GM19025 (cell line): Measurements from ENCODE around the gene HOXA7.

ENCODE experiments used
- ATAC-seq: cut with Tn5 transposase; IDR thresholded peaks from one replicate; pipeline ENCODE4 v1.9.1; 2021; ENCODE audit warnings: mild to moderate bottlenecking, low read depth, moderate library complexity; ENCODE audit not compliant: unreplicated experiment

HOXA7 gene

DNA sequence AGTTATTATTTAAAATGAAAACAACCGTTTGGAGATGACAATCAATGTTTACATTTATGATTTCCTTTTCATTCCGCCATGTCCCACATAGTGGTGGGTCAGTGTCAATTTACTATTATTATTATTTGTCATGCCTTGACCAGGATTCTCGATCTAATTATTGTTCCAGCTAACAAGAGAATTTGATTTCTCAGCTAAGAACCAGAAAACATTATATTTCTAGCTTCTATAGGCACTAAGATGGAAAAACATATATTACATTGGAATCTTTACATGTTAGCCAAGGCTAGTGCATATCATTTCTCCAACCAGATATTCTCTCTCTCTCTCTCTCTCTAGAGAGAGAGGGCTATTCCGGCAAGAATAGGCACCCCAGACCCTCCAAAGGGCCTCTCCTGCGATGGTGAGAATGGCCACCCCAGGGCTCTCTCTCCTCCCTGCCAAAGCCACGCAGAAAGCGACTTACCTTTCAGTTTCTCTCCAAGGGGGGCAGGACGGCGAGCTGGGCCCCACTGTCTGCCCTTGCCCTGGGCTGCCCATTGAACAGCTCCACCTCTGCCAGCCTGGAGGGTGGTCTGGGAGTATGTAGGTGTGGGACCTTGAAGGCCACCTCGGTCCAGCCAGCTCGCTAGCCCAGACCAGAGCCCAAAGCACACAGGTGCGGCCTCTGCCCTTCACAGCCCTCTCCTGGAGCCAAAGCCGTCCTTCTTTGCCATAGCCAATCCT lies 6.5 kb downstream of the HOXA7 start:
- peak; percentile 8 for ATAC-seq

- no peak for ATAC-seq
These were observed 7.5 kb downstream of the HOXA7 start for GRCh38 chr7:27148756-27149641.

GRCh38 chr7:27148031-27148755 lies 8.3 kb downstream of the HOXA7 start:
- no peak for ATAC-seq

DNA sequence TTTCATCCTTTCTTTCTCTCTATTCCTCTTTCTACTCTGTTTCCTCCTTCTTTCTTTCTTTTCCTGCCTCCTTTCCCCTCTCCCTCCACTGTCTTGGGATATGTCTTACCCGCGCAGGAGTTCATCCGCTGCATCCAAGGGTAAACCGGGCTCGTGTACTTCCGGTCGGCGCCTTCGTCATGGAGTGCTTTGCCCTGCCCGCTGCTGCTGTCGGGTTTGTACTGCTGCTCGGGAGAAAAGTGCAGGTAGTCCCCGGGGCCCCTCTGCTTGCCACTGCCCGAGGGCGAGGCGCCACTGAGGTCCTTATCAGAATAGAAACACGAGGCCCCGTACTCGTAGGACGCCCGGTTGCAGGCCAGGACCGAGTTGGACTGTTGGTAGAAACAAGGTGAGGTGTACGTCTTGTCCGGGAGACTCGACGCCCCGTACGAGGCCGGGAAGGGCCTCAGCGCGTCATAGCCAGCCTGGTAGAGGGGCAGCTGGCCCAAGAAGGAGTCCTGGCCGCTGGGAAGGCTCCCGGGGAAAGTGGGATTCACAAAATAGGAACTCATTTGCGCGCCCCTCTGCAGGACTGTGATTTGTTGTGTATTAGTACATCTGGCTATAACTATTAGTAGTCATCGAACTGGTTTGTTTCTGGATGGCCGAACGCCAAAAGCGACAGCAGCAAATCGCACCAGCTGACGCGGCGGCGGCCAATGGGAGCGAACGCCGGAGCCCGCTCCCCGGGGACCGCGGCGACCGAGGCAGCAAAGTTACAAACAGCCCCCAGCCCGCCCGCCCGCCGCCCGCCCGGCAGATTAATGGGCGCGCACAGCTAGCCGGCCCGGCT lies 9.1 kb downstream of the HOXA7 start, which contains the start of gene HOXA6:
Gene HOXA6 (minus strand): TSS at position 576 of the 832 bp plus-strand sequence. CDS start 25 bp downstream, at position 551.
- no peak for ATAC-seq

- no peak for ATAC-seq
These were observed 9.8 kb downstream of the HOXA7 start for GRCh38 chr7:27146491-27147198.

GRCh38 chr7:27145914-27146412 lies 10.5 kb downstream of the HOXA7 start:
- no peak for ATAC-seq

GRCh38 chr7:27145165-27145913 lies 11.1 kb downstream of the HOXA7 start:
- ATAC-seq: no peak

- ATAC-seq: no peak
These were observed 11.7 kb downstream of the HOXA7 start for GRCh38 chr7:27144781-27145164.

DNA sequence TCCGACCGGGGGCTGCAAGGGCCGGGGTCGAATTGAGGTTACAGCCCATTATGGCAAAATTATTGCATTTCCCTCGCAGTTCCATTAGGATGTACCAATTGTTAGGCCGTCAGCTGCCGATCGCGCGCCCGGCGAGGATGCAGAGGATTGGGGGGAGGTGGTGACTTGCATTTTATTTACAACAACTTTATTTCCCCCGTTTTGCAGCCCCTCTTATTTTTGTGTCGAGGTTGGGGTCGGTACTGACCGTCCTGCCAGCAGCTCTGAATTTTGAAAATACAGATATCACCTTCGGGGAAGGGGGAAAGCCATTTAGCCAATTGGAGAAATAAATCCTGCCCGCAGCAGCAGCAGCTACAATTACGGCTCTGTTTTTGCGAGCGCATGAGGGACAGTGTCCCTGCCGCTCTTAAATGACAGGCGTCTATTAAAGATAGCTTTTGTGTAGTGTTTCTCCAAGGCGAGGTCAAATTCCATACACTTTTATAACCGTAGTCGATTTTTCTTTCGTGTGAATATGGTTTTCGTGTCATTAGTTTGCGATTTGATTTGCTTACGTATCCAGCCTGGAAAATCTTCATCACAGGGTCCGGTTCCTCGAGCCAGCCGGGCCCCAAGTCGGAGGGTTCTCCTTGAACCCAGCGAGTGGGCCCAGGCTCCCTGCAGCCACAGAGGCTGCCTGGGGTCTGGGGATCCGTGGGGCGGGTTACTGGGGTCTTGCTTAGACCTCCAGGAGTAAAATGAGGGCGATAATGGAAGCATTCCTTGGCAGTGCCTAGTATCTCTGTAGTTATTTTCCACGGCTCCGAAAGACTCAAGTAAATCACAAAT lies 12.3 kb downstream of the HOXA7 start:
- ATAC-seq: no peak

DNA sequence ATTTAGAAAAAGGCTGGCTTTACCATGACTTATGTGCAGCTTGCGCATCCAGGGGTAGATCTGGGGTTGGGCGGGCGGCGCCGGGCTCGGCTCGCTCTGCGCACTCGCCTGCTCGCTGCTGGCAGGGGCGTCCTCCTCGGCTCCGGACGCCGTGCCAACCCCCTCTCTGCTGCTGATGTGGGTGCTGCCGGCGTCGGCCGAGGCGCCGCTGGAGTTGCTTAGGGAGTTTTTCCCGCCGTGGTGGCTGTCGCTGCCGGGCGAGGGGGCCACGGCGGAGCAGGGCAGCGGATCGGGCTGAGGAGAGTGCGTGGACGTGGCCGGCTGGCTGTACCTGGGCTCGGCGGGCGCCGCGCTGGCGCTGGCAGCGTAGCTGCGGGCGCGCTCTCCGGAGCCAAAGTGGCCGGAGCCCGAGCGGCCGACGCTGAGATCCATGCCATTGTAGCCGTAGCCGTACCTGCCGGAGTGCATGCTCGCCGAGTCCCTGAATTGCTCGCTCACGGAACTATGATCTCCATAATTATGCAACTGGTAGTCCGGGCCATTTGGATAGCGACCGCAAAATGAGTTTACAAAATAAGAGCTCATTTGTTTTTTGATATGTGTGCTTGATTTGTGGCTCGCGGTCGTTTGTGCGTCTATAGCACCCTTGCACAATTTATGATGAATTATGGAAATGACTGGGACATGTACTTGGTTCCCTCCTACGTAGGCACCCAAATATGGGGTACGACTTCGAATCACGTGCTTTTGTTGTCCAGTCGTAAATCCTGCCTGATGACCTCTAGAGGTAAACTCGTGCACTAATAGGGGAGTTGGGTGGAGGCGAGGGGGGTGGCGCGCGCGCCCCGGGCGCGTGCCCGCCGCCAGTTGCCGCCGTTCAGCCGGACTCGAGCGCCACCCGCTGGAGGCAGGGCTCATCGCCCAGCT lies 13.2 kb downstream of the HOXA7 start, which contains the start of gene HOXA5:
Gene HOXA5 (minus strand): TSS at position 659 of the 927 bp plus-strand sequence. CDS start 74 bp downstream, at position 585.
- no peak for ATAC-seq

DNA sequence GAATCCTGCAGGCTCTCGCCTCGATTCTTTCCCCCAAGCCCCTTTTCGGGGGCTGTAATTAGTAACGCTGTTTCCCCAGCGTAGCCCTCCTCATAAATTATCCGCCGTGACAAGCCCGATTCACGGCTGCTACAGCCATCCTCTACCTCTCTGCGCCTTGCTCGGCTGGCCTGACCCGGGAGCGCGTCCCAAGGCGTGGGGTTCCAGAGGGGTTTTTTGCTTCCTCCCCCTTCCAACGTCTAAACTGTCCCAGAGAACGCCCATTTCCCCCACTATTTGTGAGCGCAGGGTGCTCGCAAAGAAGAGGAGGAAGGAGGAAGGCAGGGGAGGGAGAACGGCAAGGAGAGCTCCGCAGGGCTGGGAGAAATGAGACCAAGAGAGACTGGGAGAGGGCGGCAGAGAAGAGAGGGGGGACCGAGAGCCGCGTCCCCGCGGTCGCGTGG lies 13.9 kb downstream of the HOXA7 start:
- ATAC-seq: no peak

DNA sequence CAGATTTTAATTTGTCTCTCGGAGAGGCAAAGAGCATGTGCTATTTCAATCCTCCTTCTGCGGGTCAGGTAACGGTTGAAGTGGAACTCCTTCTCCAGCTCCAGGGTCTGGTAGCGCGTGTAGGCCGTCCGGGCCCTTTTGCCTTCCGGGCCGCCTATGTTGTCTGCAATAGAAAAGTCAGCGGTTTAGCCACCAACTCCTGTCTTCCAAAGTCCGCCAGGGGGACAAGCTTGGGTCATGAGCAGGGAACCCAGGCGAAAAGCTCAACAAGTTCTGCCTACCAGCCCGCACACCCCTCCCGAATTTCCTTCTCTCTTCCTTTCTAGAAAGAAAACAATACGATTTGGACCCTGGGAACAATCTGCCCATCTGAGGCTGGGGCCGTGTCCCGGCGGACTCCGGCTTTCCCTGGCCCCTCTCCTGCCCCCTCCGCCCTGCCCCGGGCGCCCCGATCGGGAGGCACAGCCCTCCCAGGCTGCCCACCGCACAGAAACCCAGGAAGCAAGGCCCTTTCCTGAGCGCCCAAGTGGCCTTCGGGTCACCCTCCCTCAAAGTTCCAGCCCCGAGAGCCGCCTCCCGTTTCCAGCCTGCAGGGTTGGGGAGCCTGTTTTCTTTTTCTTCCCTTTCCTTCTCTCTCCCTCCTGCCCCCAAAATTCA lies 14.4 kb downstream of the HOXA7 start:
- no peak for ATAC-seq

DNA sequence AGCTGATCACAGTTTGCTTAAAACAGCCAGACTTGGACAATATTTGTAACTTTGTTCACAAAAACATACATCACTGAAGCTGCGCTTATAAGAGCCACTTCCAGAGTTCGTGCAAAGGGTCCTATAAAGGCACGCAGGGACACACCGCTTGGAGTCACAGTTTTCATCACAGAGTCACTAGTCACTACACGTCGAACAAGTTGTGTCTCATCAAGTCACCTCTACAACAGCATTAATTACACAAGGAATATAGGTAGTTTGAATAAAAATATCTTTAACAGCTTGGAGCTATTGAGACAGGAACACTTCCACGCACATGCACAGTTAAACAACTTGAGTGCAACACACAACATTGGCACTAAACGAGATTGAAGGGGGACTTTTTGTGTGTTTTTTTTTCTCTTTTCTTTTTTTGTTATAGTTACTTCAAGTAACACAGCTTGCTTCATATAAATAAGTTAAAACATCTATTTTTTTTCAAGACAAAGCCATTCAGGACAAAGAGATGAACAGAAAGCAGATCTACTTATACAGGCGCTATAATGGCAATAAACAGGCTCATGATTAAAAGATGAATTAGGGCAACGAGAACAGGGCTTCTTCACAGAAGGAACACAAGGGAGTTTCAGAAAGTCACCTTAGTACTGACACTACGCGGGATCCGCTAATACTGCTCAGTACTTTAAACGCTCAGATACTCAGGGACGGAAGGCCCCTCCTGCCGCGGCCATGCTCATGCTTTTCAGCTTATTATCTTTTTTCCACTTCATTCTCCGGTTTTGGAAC lies 15.1 kb downstream of the HOXA7 start:
- no peak for ATAC-seq

- no peak for ATAC-seq
These were observed 16.2 kb downstream of the HOXA7 start for GRCh38 chr7:27140126-27140857.
